ENCODE results near the gene RASSF6.

RASSF6 gene

DNA sequence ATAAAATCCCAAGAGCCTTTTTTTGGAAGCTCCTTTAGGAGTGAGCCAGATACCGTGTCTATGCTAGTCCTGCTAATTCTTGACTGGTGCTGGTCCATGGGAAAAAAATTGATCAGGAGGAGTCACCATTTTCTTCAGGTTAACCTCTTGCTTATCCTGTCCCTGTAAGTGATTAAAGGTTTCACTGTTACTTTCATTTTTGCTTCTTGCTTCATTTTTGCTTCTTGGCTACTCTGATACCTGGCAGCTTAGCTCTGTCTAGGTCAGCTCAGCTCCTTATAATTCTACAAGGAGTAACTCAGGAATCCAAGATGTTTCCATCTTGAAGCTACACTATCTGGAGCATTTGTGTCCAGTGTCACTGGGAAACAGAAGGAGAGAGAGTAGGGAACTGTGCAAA, 93.0 kb downstream of the RASSF6 start:
- no peak for TF ChIP-seq FOXP2 (optimal IDR thresholded peaks at IDR 0.05; ENCODE audit: borderline replicate concordance, extremely low read depth, extremely low read length, insufficient read depth)
- no peak for TF ChIP-seq SIN3A (IDR thresholded peaks at IDR 0.05; ENCODE audit: borderline replicate concordance, insufficient read depth, low read length)
- no peak for TF ChIP-seq TAF1 (IDR thresholded peaks at IDR 0.05; ENCODE audit: borderline replicate concordance, insufficient read depth, low read length)
- TF ChIP-seq, protein P1, sequence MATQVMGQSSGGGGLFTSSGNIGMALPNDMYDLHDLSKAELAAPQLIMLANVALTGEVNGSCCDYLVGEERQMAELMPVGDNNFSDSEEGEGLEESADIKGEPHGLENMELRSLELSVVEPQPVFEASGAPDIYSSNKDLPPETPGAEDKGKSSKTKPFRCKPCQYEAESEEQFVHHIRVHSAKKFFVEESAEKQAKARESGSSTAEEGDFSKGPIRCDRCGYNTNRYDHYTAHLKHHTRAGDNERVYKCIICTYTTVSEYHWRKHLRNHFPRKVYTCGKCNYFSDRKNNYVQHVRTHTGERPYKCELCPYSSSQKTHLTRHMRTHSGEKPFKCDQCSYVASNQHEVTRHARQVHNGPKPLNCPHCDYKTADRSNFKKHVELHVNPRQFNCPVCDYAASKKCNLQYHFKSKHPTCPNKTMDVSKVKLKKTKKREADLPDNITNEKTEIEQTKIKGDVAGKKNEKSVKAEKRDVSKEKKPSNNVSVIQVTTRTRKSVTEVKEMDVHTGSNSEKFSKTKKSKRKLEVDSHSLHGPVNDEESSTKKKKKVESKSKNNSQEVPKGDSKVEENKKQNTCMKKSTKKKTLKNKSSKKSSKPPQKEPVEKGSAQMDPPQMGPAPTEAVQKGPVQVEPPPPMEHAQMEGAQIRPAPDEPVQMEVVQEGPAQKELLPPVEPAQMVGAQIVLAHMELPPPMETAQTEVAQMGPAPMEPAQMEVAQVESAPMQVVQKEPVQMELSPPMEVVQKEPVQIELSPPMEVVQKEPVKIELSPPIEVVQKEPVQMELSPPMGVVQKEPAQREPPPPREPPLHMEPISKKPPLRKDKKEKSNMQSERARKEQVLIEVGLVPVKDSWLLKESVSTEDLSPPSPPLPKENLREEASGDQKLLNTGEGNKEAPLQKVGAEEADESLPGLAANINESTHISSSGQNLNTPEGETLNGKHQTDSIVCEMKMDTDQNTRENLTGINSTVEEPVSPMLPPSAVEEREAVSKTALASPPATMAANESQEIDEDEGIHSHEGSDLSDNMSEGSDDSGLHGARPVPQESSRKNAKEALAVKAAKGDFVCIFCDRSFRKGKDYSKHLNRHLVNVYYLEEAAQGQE (IDR thresholded peaks at IDR 0.05; ENCODE audit: insufficient read depth in 1 of 2, low read depth in 2 of 2, low read length in 2 of 2) = no peak
- no peak for TF ChIP-seq POLR2AphosphoS5 (IDR thresholded peaks at IDR 0.05; ENCODE audit: low read depth, low read length)

DNA sequence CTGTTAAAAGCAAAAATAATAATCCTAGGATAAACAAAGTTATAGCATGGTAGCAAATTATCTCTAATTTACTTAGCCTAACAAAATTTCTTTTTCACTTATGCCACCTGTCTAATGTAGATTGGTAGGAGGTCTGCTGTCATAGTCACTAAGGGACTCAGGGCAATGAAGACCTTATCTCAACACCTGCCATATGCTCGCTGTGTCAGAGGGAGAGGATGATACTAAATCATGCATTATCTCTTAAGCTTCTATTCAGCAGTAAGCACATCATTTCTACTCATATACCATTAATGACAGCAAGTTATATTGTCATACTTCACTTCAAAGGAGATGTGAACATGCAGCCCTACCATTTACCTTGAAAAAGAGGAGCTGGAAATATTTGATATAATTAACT, 94.6 kb downstream of the RASSF6 start:
- TF ChIP-seq FOXP2 (optimal IDR thresholded peaks at IDR 0.05; ENCODE audit: borderline replicate concordance, extremely low read depth, extremely low read length, insufficient read depth) (no peak), TAF1 (IDR thresholded peaks at IDR 0.05; ENCODE audit: borderline replicate concordance, insufficient read depth, low read length) (no peak), POLR2AphosphoS5 (IDR thresholded peaks at IDR 0.05; ENCODE audit: low read depth, low read length) (no peak), SIN3A (IDR thresholded peaks at IDR 0.05; ENCODE audit: borderline replicate concordance, insufficient read depth, low read length) (no peak)
- TF ChIP-seq, protein P1 (IDR thresholded peaks at IDR 0.05; ENCODE audit: insufficient read depth in 1 of 2, low read depth in 2 of 2, low read length in 2 of 2) = no peak

- TF ChIP-seq SIN3A (IDR thresholded peaks at IDR 0.05; ENCODE audit: borderline replicate concordance, insufficient read depth, low read length) = no peak
- no peak for TF ChIP-seq POLR2AphosphoS5 (IDR thresholded peaks at IDR 0.05; ENCODE audit: low read depth, low read length)
- no peak for TF ChIP-seq TAF1 (IDR thresholded peaks at IDR 0.05; ENCODE audit: borderline replicate concordance, insufficient read depth, low read length)
- no peak for TF ChIP-seq FOXP2 (optimal IDR thresholded peaks at IDR 0.05; ENCODE audit: borderline replicate concordance, extremely low read depth, extremely low read length, insufficient read depth)
- TF ChIP-seq, protein P1 (IDR thresholded peaks at IDR 0.05; ENCODE audit: insufficient read depth in 1 of 2, low read depth in 2 of 2, low read length in 2 of 2) = no peak
Measured at GRCh38 chr4:73523126-73523525, 97.1 kb downstream of the RASSF6 start.
